Dermis blood vessel endothelial cell (primary cell): ENCODE data around the gene ATP2C1. TPM values are rescaled to one million over a fixed set of nuclear protein-coding genes. Genes with fewer than 3 reads are reported as not detected.
"Not testable (repeated sequence)": the region's sequence is repeated elsewhere in the genome, so short reads cannot be mapped to it uniquely, and the experiment has no call there.

Source experiments
- DNase-seq: peaks from one replicate; pipeline ENCODE4 v3.0.0; 2010
- total RNA-seq: library from RNA; depleted of rRNA; stranded (reverse); fragments of >200 nt; gene quantifications from 2 replicates; pipeline ENCODE4 v1.2.3, GENCODE V29; 2014

Gene ATP2C1
- total RNA-seq, 1 donor from 2014 or later, result 88.0 TPM

- no peak for DNase-seq
These were observed 45.9 kb downstream of the ATP2C1 start for GRCh38 chr3:130939753-130940152.

DNA sequence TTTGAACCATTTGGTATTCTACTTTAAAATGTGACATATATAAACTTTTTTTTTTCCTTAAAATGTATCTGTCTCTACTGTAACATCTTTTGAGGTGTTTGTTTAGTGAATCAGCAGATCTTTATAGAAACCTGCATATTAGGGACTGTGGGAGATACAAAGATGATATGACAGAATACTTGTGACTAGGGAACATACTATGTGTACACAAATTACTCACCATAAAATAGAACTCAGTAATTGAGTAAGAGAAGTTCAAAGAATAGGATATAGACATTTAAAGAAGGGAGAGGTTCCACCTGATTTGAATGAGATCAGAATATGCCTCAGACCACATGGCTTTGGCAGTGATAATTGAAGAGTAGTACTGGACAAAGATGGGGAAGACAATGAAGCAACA is 47.9 kb downstream of the ATP2C1 start:
- DNase-seq, result no peak

DNA sequence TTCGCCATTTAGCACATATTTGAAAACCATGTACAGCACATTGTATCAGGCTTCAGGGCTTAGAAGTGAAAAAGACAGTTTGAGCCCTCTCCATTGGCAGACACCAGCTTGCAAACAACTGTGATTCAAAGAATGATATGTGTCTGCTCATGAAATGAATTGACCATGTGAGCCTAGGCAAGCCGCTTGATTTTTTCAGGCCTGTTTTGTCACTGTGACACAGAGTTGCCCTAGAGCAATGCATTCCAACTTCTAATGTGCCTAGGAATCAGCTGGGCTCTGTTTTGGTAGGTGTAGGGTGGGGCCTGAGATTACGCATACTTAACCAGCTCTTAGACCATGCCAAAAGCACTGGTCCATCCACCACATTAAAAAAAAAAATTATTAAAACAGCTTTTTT is 53.0 kb downstream of the ATP2C1 start:
- no peak for DNase-seq

- no peak for DNase-seq
These were observed 54.3 kb downstream of the ATP2C1 start for GRCh38 chr3:130948001-130948773.

GRCh38 chr3:130948929-130949328 is 55.0 kb downstream of the ATP2C1 start:
- DNase-seq, result no peak

DNA sequence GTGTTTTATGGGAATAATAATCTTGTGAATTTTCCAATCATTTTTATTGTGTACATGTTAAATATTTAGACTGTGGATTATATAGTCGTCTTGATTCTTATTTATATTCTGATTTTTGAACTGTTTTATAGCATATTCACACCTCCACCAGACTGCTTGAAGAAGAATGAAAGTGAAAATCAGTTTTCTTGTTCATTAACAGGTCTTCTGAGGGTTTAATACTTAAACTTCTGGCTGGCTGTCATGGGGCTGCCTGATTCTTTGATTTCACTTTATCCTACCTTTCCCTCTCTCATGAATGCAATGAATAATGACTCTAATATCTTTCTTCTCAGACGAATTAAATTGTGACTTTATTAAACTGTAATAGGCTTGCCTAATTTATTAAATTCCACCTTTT is 56.2 kb downstream of the ATP2C1 start:
- no peak for DNase-seq

GRCh38 chr3:130950641-130951040 is 56.8 kb downstream of the ATP2C1 start:
- DNase-seq, result no peak

GRCh38 chr3:130955481-130955880 is 61.6 kb downstream of the ATP2C1 start:
- DNase-seq, result no peak

DNA sequence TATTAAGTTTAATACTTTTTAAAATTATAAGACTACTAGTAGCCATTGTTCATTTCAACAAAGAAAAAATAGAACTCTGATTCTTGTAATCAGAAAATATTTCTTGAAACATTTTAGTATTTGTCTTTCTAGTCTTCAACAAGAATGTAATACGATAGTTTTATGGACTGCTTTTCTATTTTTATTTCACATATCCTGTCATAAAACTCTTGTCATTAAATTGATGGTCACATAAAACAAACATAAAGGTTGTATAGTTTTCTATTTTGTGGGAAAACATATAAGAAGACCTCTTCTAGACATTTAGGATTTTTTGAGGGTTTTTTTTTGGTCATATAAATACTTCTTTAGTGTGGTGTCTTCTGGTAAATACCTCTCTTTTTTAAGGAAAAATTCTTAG is 62.4 kb downstream of the ATP2C1 start:
- DNase-seq, result no peak

DNA sequence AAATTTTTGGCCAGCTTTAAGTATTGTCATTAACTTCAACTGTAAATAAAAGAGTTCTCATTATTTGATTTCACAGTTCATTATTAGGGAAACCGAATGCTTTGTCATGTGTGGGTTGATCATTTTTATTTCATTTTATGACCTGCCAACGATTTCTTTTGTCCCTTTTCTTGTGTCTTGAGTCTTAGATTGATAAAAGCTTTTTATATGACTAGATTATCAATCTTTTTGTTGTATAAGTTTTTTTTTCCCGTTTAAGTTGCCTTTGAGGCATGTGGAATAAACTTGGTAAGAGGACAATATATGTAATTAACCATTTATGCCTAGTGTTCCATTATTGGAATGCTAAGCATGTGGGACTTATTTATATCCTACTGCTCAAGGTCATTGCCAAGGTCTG is 62.8 kb downstream of the ATP2C1 start:
- DNase-seq, result no peak

- no peak for DNase-seq
These were observed 66.4 kb downstream of the ATP2C1 start for GRCh38 chr3:130960139-130960795.

- no peak for DNase-seq
These were observed 67.6 kb downstream of the ATP2C1 start for GRCh38 chr3:130961458-130961857.

DNA sequence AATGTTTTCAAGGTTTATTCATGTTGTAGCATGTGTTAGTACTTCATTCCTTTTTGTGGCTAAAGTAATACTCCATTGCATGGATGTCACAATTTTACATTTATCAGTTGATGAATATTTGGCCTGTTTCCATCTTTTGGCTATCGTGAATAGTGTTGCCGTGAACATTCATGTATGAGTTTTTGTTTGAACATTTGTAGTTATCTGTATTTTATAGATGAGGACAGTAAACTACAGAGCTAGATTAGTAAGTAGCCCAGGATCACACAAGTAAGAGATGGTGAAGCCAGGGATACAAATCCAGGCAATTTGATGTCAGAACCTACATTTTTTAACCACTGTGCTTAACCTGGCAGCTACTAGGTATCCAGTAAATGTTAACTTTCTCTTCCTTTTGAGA is 69.6 kb downstream of the ATP2C1 start:
- no peak for DNase-seq

- DNase-seq, result peak; percentile 53
These were observed 70.0 kb downstream of the ATP2C1 start for GRCh38 chr3:130963878-130964277.

GRCh38 chr3:130967281-130967680 is 73.4 kb downstream of the ATP2C1 start:
- DNase-seq, result no peak

GRCh38 chr3:130968221-130968620 is 74.3 kb downstream of the ATP2C1 start:
- peak; percentile 30 for DNase-seq

DNA sequence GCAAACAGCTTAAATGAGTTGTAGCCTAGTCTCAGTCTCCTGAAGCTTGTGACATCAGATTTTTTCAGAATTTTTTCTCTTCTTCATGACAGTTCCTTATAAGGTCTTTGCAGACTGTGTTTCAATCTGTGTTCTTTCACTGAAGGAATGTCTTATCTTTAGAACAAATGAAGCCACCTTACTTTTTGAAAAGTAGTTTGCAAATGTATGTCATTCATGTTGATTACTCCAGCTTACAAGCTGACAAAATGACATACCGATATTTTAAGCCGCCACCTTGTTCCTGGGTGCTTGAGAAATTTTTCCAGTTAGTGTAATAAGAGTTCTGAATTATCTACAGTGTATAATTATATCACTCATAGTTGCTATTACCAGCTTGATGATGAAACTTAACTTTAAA is 75.7 kb downstream of the ATP2C1 start:
- DNase-seq, result no peak

DNA sequence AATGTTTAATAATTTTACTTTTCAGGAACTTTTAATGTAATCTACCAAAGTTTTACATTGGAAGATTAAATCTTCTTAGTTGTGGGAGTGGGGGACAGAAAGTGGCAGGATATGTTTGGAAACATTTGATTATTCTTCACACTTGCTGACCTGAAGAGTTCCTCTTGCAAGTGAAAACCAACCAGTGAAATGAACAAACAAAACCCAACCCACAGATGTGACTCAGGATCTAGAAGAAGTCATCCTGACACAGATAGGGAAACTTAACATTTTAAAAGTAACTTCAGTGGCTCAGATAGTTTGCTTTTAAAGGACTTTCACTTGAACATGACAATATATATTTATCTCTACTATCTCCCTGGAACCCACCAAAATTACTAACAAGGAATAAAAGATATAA is 77.3 kb downstream of the ATP2C1 start:
- no peak for DNase-seq

GRCh38 chr3:130972592-130972991 is 78.7 kb downstream of the ATP2C1 start:
- DNase-seq, result not testable (repeated sequence)

- DNase-seq, result no peak
These were observed 79.5 kb downstream of the ATP2C1 start for GRCh38 chr3:130973406-130973805.

DNA sequence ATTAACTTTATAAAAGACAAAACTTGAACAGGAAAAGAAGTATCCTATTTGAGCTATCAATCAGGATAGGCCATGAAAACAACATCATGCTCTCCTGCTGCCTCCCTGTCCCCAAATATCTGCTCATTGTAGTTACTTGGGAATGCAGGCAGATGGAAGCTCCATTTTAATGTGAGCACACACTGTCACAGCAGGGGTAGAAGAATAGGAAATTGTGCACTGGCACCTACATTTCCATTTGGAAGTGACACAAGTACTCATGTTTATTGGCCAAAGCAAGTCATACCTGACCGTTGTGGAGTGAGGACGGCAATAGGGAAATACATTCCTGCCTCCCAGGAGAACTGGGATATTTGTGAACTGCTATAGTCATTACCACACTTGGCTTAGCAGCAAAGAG is 80.3 kb downstream of the ATP2C1 start:
- no peak for DNase-seq

DNA sequence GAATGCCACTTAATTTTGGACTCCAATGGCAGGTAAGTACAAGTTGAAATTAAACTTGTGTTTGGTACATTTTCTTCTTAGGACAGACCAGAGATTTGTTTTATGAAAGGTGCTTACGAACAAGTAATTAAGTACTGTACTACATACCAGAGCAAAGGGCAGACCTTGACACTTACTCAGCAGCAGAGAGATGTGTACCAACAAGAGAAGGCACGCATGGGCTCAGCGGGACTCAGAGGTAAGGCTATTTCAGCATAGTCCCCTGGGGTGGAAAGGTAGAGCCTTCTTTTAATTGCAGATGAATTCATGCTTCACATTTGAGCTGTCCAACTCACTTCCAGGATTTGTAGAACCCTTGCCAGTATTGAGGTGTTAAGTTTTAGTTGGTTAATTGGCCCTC is 81.4 kb downstream of the ATP2C1 start:
- no peak for DNase-seq

DNA sequence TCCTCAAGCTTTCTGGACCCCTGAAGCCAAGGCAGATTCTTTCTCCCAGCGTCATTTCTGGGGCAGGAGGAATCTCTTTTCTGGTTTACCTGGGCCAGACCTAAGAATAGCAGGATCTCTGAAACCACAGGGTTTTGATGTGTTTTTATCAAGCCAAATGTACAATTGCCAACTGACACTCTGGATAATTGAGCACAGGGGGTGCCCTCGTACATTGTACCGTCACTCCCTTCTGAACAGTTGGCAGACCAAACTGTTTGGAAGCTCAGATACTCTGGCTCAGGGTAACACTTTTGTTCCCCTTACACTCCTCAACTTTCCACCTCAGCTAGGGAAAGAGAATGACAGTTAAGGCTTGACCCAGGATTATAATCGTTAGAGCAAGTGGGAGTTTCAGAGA is 82.8 kb downstream of the ATP2C1 start:
- DNase-seq, result no peak

DNA sequence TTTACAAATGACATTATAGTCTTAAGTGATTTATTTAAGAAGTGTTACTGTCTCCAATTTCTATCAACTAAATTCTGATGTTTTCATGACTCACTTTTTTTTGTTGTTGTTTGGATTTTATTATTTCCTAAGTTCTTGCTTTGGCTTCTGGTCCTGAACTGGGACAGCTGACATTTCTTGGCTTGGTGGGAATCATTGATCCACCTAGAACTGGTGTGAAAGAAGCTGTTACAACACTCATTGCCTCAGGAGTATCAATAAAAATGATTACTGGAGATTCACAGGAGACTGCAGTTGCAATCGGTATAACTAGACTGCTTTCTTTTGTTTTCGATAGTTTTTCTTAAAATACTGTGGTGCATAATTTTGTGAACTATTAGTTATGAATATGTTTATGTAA is 85.2 kb downstream of the ATP2C1 start:
- DNase-seq, result no peak

- no peak for DNase-seq
These were observed 87.6 kb downstream of the ATP2C1 start for GRCh38 chr3:130981469-130981868.
